Muscle layer of colon (tissue), 2 donors: ENCODE results near the gene CTIF.

Experiments
- H3K27ac ChIP-seq: one replicate; pipeline ENCODE4 v1.7.0; 2013; ENCODE audit warnings: low read depth, mild to moderate bottlenecking, low read length, moderate library complexity
- H3K27me3 ChIP-seq, 2 donors: one replicate each; pipeline ENCODE4 v1.7.0; 2013; ENCODE audit warnings: low read length in 2 of 2, mild to moderate bottlenecking in 2 of 2; ENCODE audit not compliant: insufficient read depth in 2 of 2, control insufficient read depth in 1 of 2
- H3K36me3 ChIP-seq: one replicate; pipeline ENCODE4 v1.7.0; 2013; ENCODE audit warnings: mild to moderate bottlenecking, low read length; ENCODE audit not compliant: insufficient read depth
- H3K4me1 ChIP-seq: one replicate; pipeline ENCODE4 v1.7.0; 2013; ENCODE audit warnings: mild to moderate bottlenecking, low read length; ENCODE audit not compliant: insufficient read depth
- H3K4me3 ChIP-seq, 2 donors: one replicate each; pipeline ENCODE4 v1.7.0; 2013; ENCODE audit warnings: low read length in 2 of 2, low read depth in 1 of 2, mild to moderate bottlenecking in 1 of 2, moderate library complexity in 1 of 2
- H3K9ac ChIP-seq: one replicate; pipeline ENCODE4 v1.7.0; 2013; ENCODE audit warnings: low read length
- H3K9me3 ChIP-seq: one replicate; pipeline ENCODE4 v1.7.0; 2013; ENCODE audit warnings: mild to moderate bottlenecking, low read length
- donor health status: abdominal sarcoma.
- donor health status: Adenocarcinoma of cecum.

CTIF gene

DNA sequence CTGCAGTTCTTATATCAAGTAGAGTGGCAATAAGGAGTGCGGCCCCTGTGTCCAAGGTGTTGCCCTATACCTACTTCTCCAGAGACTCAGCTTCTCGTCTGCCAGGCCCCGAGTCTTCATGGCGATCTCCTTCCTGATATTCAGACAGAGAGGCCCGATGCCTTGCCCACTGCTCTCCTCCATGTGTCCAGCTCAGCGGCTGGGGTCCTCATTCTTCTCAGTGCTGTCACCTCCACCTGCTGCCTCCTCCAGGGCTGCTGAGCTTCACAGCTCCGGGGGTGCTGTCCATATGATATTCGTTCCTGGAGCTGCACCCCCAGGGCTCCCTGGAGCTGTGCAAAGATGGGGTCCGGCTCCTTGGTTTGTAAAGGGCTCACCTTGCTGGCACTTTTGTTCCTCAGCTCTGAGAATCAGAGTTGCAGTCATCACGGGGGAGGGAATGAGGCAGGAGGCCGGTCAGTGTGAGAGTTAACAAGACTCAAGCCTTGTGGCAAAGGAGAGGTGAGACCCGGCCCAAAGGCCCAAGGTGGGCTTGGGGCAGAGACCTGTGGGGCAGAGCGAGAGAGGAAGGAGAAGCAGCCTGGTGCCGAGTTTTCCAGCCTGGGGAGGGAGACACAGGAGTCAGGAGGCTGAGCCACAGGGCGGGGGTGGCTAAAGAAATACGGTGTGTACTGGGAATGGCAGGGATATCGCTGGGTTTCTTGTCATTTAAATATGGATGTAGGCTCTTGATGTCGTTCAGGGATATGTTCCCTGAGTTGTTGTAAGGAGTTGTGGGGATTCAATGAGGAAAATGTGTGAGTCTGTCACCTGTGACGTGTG, 120.6 kb downstream of the CTIF start:
- no peaks in the 10 kb centered on the region for H3K9me3 ChIP-seq
- H3K27me3 ChIP-seq, result no peaks in the 10 kb centered on the region
- H3K27ac ChIP-seq, result no peak overlapping the region
- H3K36me3 ChIP-seq, result no peaks in the 10 kb centered on the region
- no peak overlapping the region for H3K9ac ChIP-seq
- no peak overlapping the region for H3K4me3 ChIP-seq
- peaks cover 9% of the 10 kb centered on the region for H3K4me1 ChIP-seq

DNA sequence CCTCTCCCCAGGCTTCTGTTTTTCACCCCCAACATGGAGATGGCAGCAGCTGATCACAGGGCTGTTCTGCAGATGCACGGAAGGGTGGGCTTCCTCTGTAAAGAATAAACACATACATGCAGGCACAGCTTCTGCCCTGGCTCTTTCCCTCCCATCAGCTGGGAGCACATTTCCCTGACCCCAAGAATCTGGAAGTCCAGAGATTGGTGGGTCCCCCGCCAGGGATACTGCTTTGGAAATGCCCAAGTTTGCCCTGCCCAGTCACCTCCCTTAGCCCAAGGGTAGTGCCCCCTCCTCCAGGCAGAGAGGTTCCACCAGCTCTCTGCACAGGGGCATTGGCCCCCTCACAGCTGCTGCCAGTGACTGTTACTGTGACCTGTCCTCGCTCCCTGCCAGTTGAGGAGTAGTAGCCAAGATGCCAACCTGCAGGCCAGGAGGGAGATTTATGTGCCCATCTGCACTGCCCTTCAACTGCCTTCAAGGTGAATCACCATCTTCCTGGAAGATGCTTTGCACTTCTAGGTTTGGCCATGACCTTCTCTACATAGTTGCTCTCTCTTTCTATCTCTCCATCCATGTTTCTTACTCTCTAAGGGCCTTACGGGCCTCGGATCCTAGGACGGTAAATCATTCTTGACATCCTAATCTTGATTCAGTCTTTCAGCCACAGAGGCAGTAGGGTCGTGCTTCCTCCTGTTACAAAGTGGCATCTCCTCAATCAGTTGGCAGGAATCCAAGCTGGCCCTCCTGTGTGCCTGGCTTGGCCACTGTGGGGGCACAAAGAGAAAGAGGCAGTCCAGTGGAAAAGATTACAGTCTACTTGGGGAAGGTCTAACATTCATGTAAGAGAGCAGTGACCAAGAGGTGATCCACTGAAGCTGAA, 121.8 kb downstream of the CTIF start:
- Histone ChIP-seq H3K4me1 (peaks cover 9% of the 10 kb centered on the region), H3K27me3 (no peaks in the 10 kb centered on the region), H3K36me3 (peaks cover 5% of the 10 kb centered on the region), H3K4me3 (no peak overlapping the region), H3K9ac (no peak overlapping the region), H3K27ac (no peak overlapping the region), H3K9me3 (no peaks in the 10 kb centered on the region)

DNA sequence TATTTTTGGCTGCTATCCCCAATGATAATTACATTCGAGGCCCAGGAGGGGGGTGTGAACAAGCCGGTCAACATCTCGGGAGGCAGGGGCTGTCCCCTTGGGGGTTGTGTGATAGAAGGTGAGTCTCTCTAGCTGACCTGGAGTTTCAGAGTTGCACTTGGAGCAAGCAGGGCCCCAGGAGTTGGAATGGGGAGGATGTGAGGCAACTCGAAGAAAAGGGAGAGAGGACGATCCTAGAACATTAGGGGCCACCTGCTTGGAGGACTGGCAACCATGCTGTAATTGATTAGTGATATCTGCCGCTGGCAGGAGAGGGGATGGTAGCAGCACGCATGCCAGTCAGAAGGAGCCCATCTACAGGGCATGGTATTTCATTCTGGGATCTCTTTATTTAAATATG, 122.6 kb downstream of the CTIF start:
- Histone ChIP-seq H3K36me3 (peaks cover 13% of the 10 kb centered on the region), H3K27me3 (no peaks in the 10 kb centered on the region), H3K27ac (no peak overlapping the region), H3K4me3 (no peak overlapping the region), H3K9ac (no peak overlapping the region), H3K4me1 (peaks cover 9% of the 10 kb centered on the region), H3K9me3 (no peaks in the 10 kb centered on the region)

DNA sequence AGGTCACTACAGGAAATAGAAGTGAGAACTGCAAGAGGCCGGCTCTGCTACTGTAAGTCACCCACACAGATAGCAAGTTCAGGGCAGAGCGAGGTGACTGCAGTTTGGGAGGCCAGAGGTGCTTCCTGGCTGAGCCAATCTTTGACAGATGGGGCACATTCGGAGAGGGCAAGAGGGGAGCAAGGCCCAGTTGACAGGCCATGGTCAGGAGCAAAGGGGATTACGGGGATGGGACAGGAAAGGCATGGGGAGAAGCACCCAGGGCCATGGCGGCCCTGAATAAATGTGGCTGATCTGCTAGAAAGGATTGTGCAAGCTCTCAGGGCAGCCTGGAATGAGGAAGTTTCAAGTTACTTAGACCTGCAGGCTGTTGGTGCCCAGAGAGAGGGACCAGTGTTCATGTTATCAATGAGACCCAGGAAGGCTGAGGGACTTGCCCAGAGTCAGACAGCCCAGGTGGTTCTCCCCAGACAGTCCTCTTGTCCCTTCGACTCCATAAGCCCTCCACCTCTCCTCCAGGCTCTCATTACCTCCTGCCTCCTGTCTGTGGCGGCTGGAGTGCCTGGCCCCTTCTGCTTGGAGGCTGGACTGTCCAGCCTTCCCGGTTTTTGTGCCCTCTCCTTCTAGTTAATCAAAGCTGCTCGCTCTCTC, 123.3 kb downstream of the CTIF start:
- Histone ChIP-seq H3K9me3 (no peaks in the 10 kb centered on the region), H3K9ac (no peak overlapping the region), H3K4me3 (no peak overlapping the region), H3K27ac (no peak overlapping the region), H3K27me3 (no peaks in the 10 kb centered on the region), H3K4me1 (peaks cover 9% of the 10 kb centered on the region), H3K36me3 (peaks cover 17% of the 10 kb centered on the region)

DNA sequence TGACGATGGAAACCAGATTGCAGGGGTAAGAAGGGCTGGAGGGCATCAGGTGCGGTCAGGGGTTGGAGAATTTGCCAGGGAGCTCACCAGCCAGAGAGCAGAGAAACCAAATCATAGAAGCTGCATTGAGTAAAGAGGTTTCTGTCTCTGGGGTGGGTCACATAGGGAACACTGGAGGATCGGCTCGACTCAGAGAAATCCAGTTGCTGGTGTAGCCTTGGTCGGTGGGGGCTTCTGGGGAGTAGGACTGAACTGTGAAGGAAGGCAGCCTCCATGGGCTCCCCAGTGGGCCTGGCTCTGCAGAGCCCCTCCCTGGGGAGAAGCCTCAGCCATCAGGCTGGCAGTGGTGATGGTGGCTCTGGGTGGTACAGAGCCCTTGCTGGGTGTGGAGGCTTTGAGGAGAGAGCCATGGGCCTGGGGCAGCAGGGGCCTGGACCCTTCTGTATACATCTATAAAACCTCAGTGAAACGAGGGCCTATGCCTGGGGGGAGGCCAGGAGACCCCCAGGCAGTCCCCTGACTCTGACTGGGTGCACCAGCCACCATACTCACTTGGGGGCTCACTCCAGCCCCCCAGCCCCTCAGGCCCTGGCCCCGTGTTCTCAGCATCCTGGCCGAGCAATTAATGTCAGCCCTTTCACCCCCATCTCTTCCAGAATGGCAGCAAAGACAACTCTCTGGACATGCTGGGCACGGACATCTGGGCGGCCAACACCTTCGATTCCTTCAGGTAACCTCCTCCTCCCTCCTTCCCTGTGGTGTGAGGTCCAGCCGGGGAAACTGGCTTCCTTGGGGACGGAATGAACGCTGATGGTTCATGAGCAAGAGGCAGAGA, 124.5 kb downstream of the CTIF start:
- Histone ChIP-seq H3K27ac (no peak overlapping the region), H3K4me1 (peaks cover 9% of the 10 kb centered on the region), H3K36me3 (peaks cover 17% of the 10 kb centered on the region), H3K9me3 (no peaks in the 10 kb centered on the region), H3K27me3 (no peaks in the 10 kb centered on the region), H3K4me3 (no peak overlapping the region), H3K9ac (no peak overlapping the region)

DNA sequence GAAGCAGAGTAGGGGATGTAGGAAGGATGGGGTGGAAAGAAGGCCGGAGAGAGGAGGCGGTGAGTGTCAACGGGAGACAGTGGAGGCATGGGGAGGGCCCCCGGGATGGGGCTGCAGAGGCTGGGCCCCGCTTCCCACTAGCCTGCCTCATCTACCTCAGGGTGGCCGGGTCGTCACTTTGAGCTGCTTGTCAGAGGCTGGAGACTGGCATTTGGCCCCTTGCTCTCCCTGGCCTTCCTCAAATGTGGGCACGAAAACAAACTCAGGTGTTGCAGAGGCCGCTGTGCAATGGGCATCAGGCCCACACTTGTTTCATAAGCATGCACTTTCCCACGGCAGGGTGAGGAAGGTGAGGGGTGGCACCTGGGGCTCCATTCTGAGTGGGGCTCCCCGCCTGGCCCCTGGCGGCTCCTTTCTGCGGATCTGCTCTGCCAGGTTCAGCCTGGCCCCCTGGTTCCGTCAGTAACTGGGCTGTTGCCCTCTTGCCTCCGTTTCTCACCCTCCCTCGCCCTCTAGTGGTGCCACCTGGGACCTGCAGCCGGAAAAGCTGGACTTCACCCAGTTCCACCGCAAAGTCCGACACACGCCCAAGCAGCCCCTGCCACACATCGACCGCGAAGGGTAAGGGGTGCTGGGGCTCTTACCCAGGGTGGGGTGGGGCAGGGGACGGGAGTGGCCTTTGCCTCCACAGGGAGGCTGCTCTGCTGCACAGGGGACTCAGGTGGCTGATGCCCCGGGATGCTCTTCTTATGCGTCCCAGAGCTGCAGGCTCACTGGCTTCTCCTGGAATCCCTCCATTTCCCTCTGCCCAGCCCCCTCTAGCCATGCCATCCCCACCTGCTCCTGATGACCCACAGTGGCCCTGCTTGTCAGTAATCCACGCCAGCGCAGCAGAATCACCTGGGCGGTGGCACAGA, 125.4 kb downstream of the CTIF start:
- H3K9me3 ChIP-seq, result no peaks in the 10 kb centered on the region
- H3K9ac ChIP-seq, result no peak overlapping the region
- no peaks in the 10 kb centered on the region for H3K27me3 ChIP-seq
- H3K36me3 ChIP-seq, result peaks cover 17% of the 10 kb centered on the region
- H3K4me3 ChIP-seq, result no peak overlapping the region
- peaks cover 9% of the 10 kb centered on the region for H3K4me1 ChIP-seq
- H3K27ac ChIP-seq, result no peak overlapping the region

DNA sequence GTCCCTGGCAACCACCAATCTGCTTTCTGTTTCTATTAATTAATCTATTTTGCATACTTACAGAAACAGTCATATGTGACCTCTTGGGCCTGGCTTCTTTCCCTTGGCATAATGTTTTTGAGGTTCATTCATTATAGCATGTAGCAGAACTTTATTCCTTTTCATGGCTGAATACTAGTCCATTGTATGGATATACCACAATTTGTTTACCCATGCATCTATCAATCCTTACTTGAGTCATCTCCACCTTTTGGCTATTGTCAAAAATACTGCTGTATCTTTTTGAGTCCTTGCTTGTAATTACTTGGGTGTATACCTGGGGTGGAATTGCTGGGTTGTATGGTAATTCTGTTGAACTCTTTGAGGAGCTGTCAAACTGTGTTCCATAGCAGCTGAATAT, 126.8 kb downstream of the CTIF start:
- no peak overlapping the region for H3K9ac ChIP-seq

DNA sequence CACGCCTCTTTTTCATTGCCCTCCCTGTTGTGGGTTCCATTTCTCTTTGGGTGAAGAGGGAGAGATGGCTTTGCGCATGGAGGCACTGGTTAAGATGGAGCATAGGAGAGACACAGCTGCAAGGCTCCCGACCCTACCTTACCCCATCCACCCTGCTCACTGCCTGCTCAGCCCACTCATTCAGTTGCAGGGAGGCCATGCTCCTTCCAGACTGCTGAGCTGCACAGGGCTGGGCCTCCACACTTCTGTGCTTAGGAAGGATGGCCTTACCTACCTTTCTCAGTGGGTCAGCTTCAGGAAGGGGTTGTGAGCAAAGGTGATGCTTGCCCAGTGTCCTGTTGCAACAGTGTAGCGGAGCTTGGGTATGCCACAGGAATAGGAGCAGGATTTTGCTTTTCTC, 127.8 kb downstream of the CTIF start:
- H3K27ac ChIP-seq, result no peak overlapping the region
- H3K27me3 ChIP-seq, result no peaks in the 10 kb centered on the region
- H3K36me3 ChIP-seq, result peaks cover 30% of the 10 kb centered on the region
- no peaks in the 10 kb centered on the region for H3K9me3 ChIP-seq
- H3K9ac ChIP-seq, result no peak overlapping the region
- H3K4me1 ChIP-seq, result no peaks in the 10 kb centered on the region
- H3K4me3 ChIP-seq, result no peak overlapping the region

More for the DNA sequence above, 126.8 kb downstream of the CTIF start:
- Histone ChIP-seq H3K36me3 (peaks cover 21% of the 10 kb centered on the region), H3K4me3 (no peak overlapping the region), H3K27me3 (no peaks in the 10 kb centered on the region), H3K27ac (no peak overlapping the region), H3K4me1 (peaks cover 5% of the 10 kb centered on the region), H3K9me3 (no peaks in the 10 kb centered on the region)

DNA sequence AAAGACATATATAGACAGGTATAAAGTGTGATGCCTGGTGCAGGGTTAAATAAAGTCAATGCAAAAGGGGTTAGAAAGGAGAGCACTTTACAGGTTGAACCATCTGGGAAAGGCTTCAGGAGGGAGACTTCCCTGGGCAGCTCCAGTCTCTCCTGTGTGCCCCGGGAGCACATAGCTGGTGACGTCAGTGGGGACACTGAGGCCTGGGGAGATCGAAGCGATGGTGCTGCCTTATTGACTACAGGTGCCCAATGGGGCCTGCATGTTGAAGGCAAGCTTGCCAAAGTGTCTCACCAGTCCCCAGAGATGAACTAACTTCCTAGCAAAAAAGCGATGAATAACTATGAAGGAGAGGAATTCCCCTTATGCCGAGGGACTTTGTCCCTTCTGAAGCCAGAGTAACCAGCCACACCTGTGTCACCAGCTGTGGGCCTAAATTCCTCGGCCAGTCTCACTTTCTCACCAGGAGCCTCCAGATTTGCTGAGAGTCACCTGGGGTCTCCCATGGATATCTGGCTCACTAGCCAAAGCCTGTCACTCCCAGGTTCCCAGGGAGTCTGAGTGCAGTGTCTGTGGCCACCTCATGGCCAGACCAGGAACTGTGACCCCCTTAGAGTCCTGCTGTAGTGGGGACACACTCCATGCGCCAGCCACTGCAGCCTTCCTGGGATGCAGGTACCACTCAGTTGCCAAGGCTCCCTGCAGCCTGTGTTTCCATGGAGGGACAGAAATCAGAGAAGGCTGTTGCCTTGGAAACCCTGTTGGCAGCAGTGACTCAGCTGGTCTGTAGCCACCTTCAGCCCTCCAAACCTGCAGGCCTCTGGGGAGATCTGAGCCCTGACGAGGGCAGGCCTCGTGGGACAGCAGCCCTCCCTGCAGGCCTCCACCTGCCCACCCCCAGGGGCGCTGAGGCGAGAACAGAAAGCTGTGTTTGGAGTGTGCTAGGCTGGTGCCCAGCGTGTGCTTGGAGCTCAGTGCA, 128.7 kb downstream of the CTIF start:
- Histone ChIP-seq H3K9ac (no peak overlapping the region), H3K9me3 (no peaks in the 10 kb centered on the region), H3K27ac (no peak overlapping the region), H3K27me3 (no peaks in the 10 kb centered on the region), H3K4me1 (no peaks in the 10 kb centered on the region), H3K4me3 (no peak overlapping the region), H3K36me3 (peaks cover 39% of the 10 kb centered on the region)
